Activated naive CD4-positive, alpha-beta T cell treated with anti-CD3 and anti-CD28 coated beads, Interleukin-2, amount 50 U/mL, for 24 hours (primary cell): Measurements from ENCODE around the gene MCF2L.

Source experiments
- H3K27ac Mint-ChIP-seq: one replicate; pipeline ENCODE4 v1.8.0; 2021; ENCODE audit warnings: mild to moderate bottlenecking, mixed read lengths
- H3K27me3 Mint-ChIP-seq: one replicate; pipeline ENCODE4 v1.8.0; 2021; ENCODE audit warnings: mixed read lengths
- H3K36me3 Mint-ChIP-seq: one replicate; pipeline ENCODE4 v1.8.0; 2021; ENCODE audit warnings: mixed read lengths
- H3K4me1 Mint-ChIP-seq: one replicate; pipeline ENCODE4 v1.8.0; 2021; ENCODE audit warnings: mixed read lengths
- H3K4me3 Mint-ChIP-seq: one replicate; pipeline ENCODE4 v1.8.0; 2021; ENCODE audit warnings: mild to moderate bottlenecking, mixed read lengths
- H3K9me3 Mint-ChIP-seq: one replicate; pipeline ENCODE4 v1.8.0; 2021; ENCODE audit warnings: mixed read lengths

MCF2L gene

GRCh38 chr13:112968910-112969691, at the start of gene MCF2L:
TSS of gene MCF2L (plus strand) at chr13:112969214. CDS start at chr13:112969380, 166 bp downstream.
- H3K9me3 Mint-ChIP-seq: no peaks in the 10 kb centered on the region
- H3K27me3 Mint-ChIP-seq: no peaks in the 10 kb centered on the region
- H3K36me3 Mint-ChIP-seq: no peaks in the 10 kb centered on the region
- peak within 1 kb of the TSS; percentile 71 for H3K27ac Mint-ChIP-seq
- peaks cover 40% of the 10 kb centered on the region for H3K4me1 Mint-ChIP-seq
- peak within 1 kb of the TSS; percentile 93 for H3K4me3 Mint-ChIP-seq

GRCh38 chr13:112923962-112924361, 45.1 kb upstream of the MCF2L start:
- H3K4me3 Mint-ChIP-seq: no peak overlapping the region
- peaks cover under 1% of the 10 kb centered on the region for H3K4me1 Mint-ChIP-seq
- H3K27me3 Mint-ChIP-seq: peaks cover 16% of the 10 kb centered on the region
- H3K9me3 Mint-ChIP-seq: no peaks in the 10 kb centered on the region
- H3K36me3 Mint-ChIP-seq: no peaks in the 10 kb centered on the region
- no peak overlapping the region for H3K27ac Mint-ChIP-seq

- no peaks in the 10 kb centered on the region for H3K9me3 Mint-ChIP-seq
- no peak overlapping the region for H3K27ac Mint-ChIP-seq
- no peak overlapping the region for H3K4me3 Mint-ChIP-seq
- peaks cover 4% of the 10 kb centered on the region for H3K4me1 Mint-ChIP-seq
- H3K36me3 Mint-ChIP-seq: no peaks in the 10 kb centered on the region
- H3K27me3 Mint-ChIP-seq: peaks cover 19% of the 10 kb centered on the region
Observed at GRCh38 chr13:112924365-112924764, 44.6 kb upstream of the MCF2L start.

GRCh38 chr13:112926003-112926402, 43.0 kb upstream of the MCF2L start:
- Mint-ChIP-seq H3K9me3 (no peaks in the 10 kb centered on the region), H3K4me1 (peaks cover 4% of the 10 kb centered on the region)

GRCh38 chr13:112926993-112927392, 42.0 kb upstream of the MCF2L start:
- no peaks in the 10 kb centered on the region for H3K36me3 Mint-ChIP-seq
- H3K4me1 Mint-ChIP-seq: peaks cover 4% of the 10 kb centered on the region
- no peak overlapping the region for H3K4me3 Mint-ChIP-seq
- H3K27me3 Mint-ChIP-seq: peaks cover 29% of the 10 kb centered on the region
- H3K27ac Mint-ChIP-seq: no peak overlapping the region
- no peaks in the 10 kb centered on the region for H3K9me3 Mint-ChIP-seq

More at GRCh38 chr13:112926003-112926402, 43.0 kb upstream of the MCF2L start:
- Mint-ChIP-seq H3K27me3 (peaks cover 26% of the 10 kb centered on the region), H3K27ac (no peak overlapping the region), H3K4me3 (no peak overlapping the region), H3K36me3 (no peaks in the 10 kb centered on the region)

GRCh38 chr13:112928020-112928971, 40.7 kb upstream of the MCF2L start:
- Mint-ChIP-seq H3K36me3 (no peaks in the 10 kb centered on the region), H3K4me1 (peaks cover 4% of the 10 kb centered on the region), H3K9me3 (no peaks in the 10 kb centered on the region), H3K27me3 (peaks cover 29% of the 10 kb centered on the region), H3K27ac (no peak overlapping the region), H3K4me3 (no peak overlapping the region)

- Mint-ChIP-seq H3K4me3 (no peak overlapping the region), H3K27ac (no peak overlapping the region), H3K9me3 (no peaks in the 10 kb centered on the region), H3K4me1 (peaks cover 4% of the 10 kb centered on the region), H3K27me3 (peaks cover 29% of the 10 kb centered on the region), H3K36me3 (no peaks in the 10 kb centered on the region)
Observed at GRCh38 chr13:112928972-112929782, 39.8 kb upstream of the MCF2L start.

- Mint-ChIP-seq H3K27me3 (peaks cover 29% of the 10 kb centered on the region), H3K27ac (no peak overlapping the region), H3K9me3 (no peaks in the 10 kb centered on the region), H3K36me3 (no peaks in the 10 kb centered on the region), H3K4me3 (no peak overlapping the region), H3K4me1 (peaks cover 4% of the 10 kb centered on the region)
Observed at GRCh38 chr13:112929783-112930055, 39.3 kb upstream of the MCF2L start.

GRCh38 chr13:112930192-112930591, 38.8 kb upstream of the MCF2L start:
- Mint-ChIP-seq H3K36me3 (no peaks in the 10 kb centered on the region), H3K9me3 (no peaks in the 10 kb centered on the region), H3K27me3 (peaks cover 29% of the 10 kb centered on the region), H3K4me1 (peaks cover 4% of the 10 kb centered on the region), H3K27ac (no peak overlapping the region), H3K4me3 (no peak overlapping the region)

GRCh38 chr13:112931028-112931934, 37.7 kb upstream of the MCF2L start:
- H3K4me3 Mint-ChIP-seq: no peak overlapping the region

GRCh38 chr13:112932971-112933370, 36.0 kb upstream of the MCF2L start:
- H3K4me1 Mint-ChIP-seq: peaks cover 4% of the 10 kb centered on the region
- no peaks in the 10 kb centered on the region for H3K9me3 Mint-ChIP-seq
- no peaks in the 10 kb centered on the region for H3K36me3 Mint-ChIP-seq
- peaks cover 24% of the 10 kb centered on the region for H3K27me3 Mint-ChIP-seq
- no peak overlapping the region for H3K4me3 Mint-ChIP-seq
- no peak overlapping the region for H3K27ac Mint-ChIP-seq

More at GRCh38 chr13:112931028-112931934, 37.7 kb upstream of the MCF2L start:
- H3K36me3 Mint-ChIP-seq: no peaks in the 10 kb centered on the region
- peaks cover 4% of the 10 kb centered on the region for H3K4me1 Mint-ChIP-seq
- H3K9me3 Mint-ChIP-seq: no peaks in the 10 kb centered on the region
- H3K27me3 Mint-ChIP-seq: peaks cover 29% of the 10 kb centered on the region
- no peak overlapping the region for H3K27ac Mint-ChIP-seq

GRCh38 chr13:112933649-112934048, 35.4 kb upstream of the MCF2L start:
- H3K9me3 Mint-ChIP-seq: no peaks in the 10 kb centered on the region
- no peak overlapping the region for H3K4me3 Mint-ChIP-seq
- peaks cover 4% of the 10 kb centered on the region for H3K4me1 Mint-ChIP-seq
- peaks cover 19% of the 10 kb centered on the region for H3K27me3 Mint-ChIP-seq
- H3K27ac Mint-ChIP-seq: no peak overlapping the region
- H3K36me3 Mint-ChIP-seq: no peaks in the 10 kb centered on the region

GRCh38 chr13:112934078-112934477, 34.9 kb upstream of the MCF2L start:
- no peaks in the 10 kb centered on the region for H3K9me3 Mint-ChIP-seq
- H3K27me3 Mint-ChIP-seq: peaks cover 17% of the 10 kb centered on the region
- no peaks in the 10 kb centered on the region for H3K36me3 Mint-ChIP-seq
- H3K4me3 Mint-ChIP-seq: no peak overlapping the region
- H3K27ac Mint-ChIP-seq: no peak overlapping the region
- peaks cover 3% of the 10 kb centered on the region for H3K4me1 Mint-ChIP-seq

- no peak overlapping the region for H3K4me3 Mint-ChIP-seq
- H3K27me3 Mint-ChIP-seq: peaks cover 3% of the 10 kb centered on the region
- no peaks in the 10 kb centered on the region for H3K36me3 Mint-ChIP-seq
- H3K4me1 Mint-ChIP-seq: peaks cover 9% of the 10 kb centered on the region
- peak overlapping the region; percentile 41 for H3K27ac Mint-ChIP-seq
- H3K9me3 Mint-ChIP-seq: no peaks in the 10 kb centered on the region
Observed at GRCh38 chr13:112938680-112939079, 30.3 kb upstream of the MCF2L start.
